Cardiac fibroblast (primary cell): ENCODE data around the gene MTPN.

Experiments
- DNase-seq, 2 donors: peaks; one replicate each; pipeline versions ENCODE4 v3.0.0 to v3.0.0-alpha.2; 2010; ENCODE audit warnings: low read depth in 2 of 2
- H3K4me3 ChIP-seq, 2 donors: replicated peaks in 1 of 2; 1 replicate in 1 of 2; 2 replicates in 1 of 2; pipeline ENCODE4 v1.5.1; 2011; ENCODE audit warnings: low read depth in 2 of 2, low read length in 2 of 2, mild to moderate bottlenecking in 2 of 2, moderate library complexity in 1 of 2
- CTCF ChIP-seq: IDR thresholded peaks from one replicate; pipeline ENCODE4 v1.5.1; 2011; ENCODE audit warnings: low read depth, mild to moderate bottlenecking, low read length, inconsistent platforms

MTPN gene

GRCh38 chr7:135901585-135902540 is 75.3 kb downstream of the MTPN start:
- no peak overlapping the region for H3K4me3 ChIP-seq
- no peak for TF ChIP-seq CTCF
- DNase-seq: no peak

GRCh38 chr7:135900065-135900546 is 77.1 kb downstream of the MTPN start:
- no peak overlapping the region for H3K4me3 ChIP-seq
- TF ChIP-seq CTCF: no peak
- DNase-seq: no peak

GRCh38 chr7:135899458-135900064 is 77.6 kb downstream of the MTPN start:
- no peak for TF ChIP-seq CTCF
- DNase-seq: no peak

GRCh38 chr7:135898226-135898625 is 78.9 kb downstream of the MTPN start:
- no peak for TF ChIP-seq CTCF
- no peak for DNase-seq
- H3K4me3 ChIP-seq: no peak overlapping the region

More at GRCh38 chr7:135899458-135900064, 77.6 kb downstream of the MTPN start:
- no peak overlapping the region for H3K4me3 ChIP-seq

- H3K4me3 ChIP-seq: no peak overlapping the region
- no peak for DNase-seq
- no peak for TF ChIP-seq CTCF
Measured at GRCh38 chr7:135894816-135895215, 82.3 kb downstream of the MTPN start.

GRCh38 chr7:135889823-135890222 is 87.3 kb downstream of the MTPN start:
- no peak for TF ChIP-seq CTCF
- H3K4me3 ChIP-seq: no peak overlapping the region
- no peak for DNase-seq
